SK-N-SH (cell line): Measurements from ENCODE around the gene FARSA. TPM values are rescaled to one million over a fixed set of nuclear protein-coding genes. Genes with fewer than 3 reads are reported as not detected.
A peak's percentile ranks its signal among the peaks of the same experiment; 100 is the strongest.

Source experiments
- CTCF ChIA-PET: fragments of 300-600, 350-600 bp; formaldehyde crosslinking; extraction: SDS; loops from one replicate; lab custom pipeline; 2021; lab: Yijun Ruan, JAX
- POLR2A ChIA-PET: fragments of 350-600 bp; sonication (Branson Sonifier 250); formaldehyde crosslinking; extraction: SDS; loops from one replicate; lab custom pipeline; 2020; ENCODE audit warnings: antibody characterized with exemption, inconsistent platforms; lab: Yijun Ruan, JAX
- DNase-seq: peaks from one replicate; pipeline ENCODE4 v3.0.0; 2012
- H2AFZ ChIP-seq: fragments of 200-600 bp; sonication (generic); 2 replicates; pipeline ENCODE4 v1.8.1; 2016; ENCODE audit warnings: antibody characterized with exemption, mild to moderate bottlenecking, low read depth
- H3F3A ChIP-seq: fragments of 200-600 bp; sonication (generic); replicated peaks from 2 replicates; pipeline ENCODE3; 2016; ENCODE audit warnings: antibody characterized with exemption, mild to moderate bottlenecking; ENCODE audit not compliant: insufficient read depth
- H3K27ac ChIP-seq, 2 experiments: fragments of 200-500 bp in 1 of 2; fragments of 200-600 bp in 1 of 2; sonication (Bioruptor generic) in 1 of 2; sonication (generic), shearing (Covaris generic) in 1 of 2; 2 replicates each; pipeline versions ENCODE4 v1.5.1 to v1.6.1; 2014 to 2016; ENCODE audit warnings: low read depth in 2 of 2, inconsistent platforms in 1 of 2, low read length in 1 of 2, mild to moderate bottlenecking in 1 of 2, mixed read lengths in 1 of 2
- H3K27me3 ChIP-seq: fragments of 200-600 bp; sonication (generic), shearing (Covaris generic); 2 replicates; pipeline ENCODE4 v1.6.1; 2016; ENCODE audit warnings: mixed run types; ENCODE audit not compliant: insufficient read depth
- H3K36me3 ChIP-seq, 2 experiments: fragments of 200-500 bp in 1 of 2; fragments of 200-600 bp in 1 of 2; sonication (Bioruptor generic) in 1 of 2; sonication (generic) in 1 of 2; replicated peaks in 1 of 2; 2 replicates each; pipeline versions ENCODE3 to v1.5.1; 2014 to 2016; ENCODE audit warnings: low read length in 1 of 2, mild to moderate bottlenecking in 1 of 2; ENCODE audit not compliant: insufficient read depth in 2 of 2, control insufficient read depth in 1 of 2
- H3K4me1 ChIP-seq, 2 experiments: fragments of 200-500 bp in 1 of 2; fragments of 200-600 bp in 1 of 2; sonication (Bioruptor generic) in 1 of 2; sonication (generic), shearing (Covaris generic) in 1 of 2; 2 replicates each; pipeline versions ENCODE4 v1.5.1 to v1.6.1; 2014 to 2016; ENCODE audit warnings: low read depth in 1 of 2, low read length in 1 of 2, mixed run types in 1 of 2; ENCODE audit not compliant: insufficient read depth in 2 of 2, control insufficient read depth in 1 of 2
- H3K4me2 ChIP-seq: fragments of 200-600 bp; sonication (generic), shearing (Covaris generic); 2 replicates; pipeline ENCODE4 v1.6.1; 2017; ENCODE audit warnings: mixed run types
- H3K4me3 ChIP-seq, 2 experiments: fragments of 200-500 bp in 1 of 2; fragments of 200-600 bp in 1 of 2; sonication (Bioruptor generic) in 1 of 2; sonication (generic), shearing (Covaris generic) in 1 of 2; 2 replicates each; pipeline versions ENCODE4 v1.5.1 to v1.8.1; 2014 to 2016; ENCODE audit warnings: low read depth in 2 of 2, inconsistent platforms in 1 of 2, low read length in 1 of 2, mild to moderate bottlenecking in 1 of 2, mixed read lengths in 1 of 2, moderate library complexity in 1 of 2
- H3K79me2 ChIP-seq: fragments of 200-600 bp; sonication (generic); 2 replicates; pipeline ENCODE4 v1.8.1; 2017; ENCODE audit warnings: mild to moderate bottlenecking; ENCODE audit not compliant: insufficient read depth
- H3K9ac ChIP-seq: fragments of 200-600 bp; sonication (generic); 2 replicates; pipeline ENCODE4 v1.6.1; 2017; ENCODE audit warnings: mixed run types
- H3K9me2 ChIP-seq: fragments of 200-600 bp; sonication (generic); 2 replicates; pipeline ENCODE4 v1.6.1; 2017; ENCODE audit warnings: mixed run types
- H3K9me3 ChIP-seq: fragments of 200-600 bp; sonication (generic); 2 replicates; pipeline ENCODE4 v1.6.1; 2017; ENCODE audit warnings: mixed run types, mild to moderate bottlenecking, moderate library complexity
- H4K20me1 ChIP-seq: fragments of 200-600 bp; sonication (generic); 2 replicates; pipeline ENCODE4 v1.6.1; 2017; ENCODE audit warnings: mild to moderate bottlenecking, mixed run types; ENCODE audit not compliant: insufficient read depth
- EZH2phosphoT487 ChIP-seq: fragments of 200-600 bp; sonication (generic); IDR thresholded peaks from 2 replicates; pipeline ENCODE4 v1.6.1; 2017; ENCODE audit warnings: low read depth, mixed run types, mild to moderate bottlenecking, antibody characterized with exemption, moderate library complexity, borderline replicate concordance
- FOSL2 ChIP-seq: IDR thresholded peaks from 2 replicates; pipeline ENCODE4 v1.4.0; 2012; ENCODE audit warnings: low read depth, mild to moderate bottlenecking, moderate library complexity, borderline replicate concordance
- NFIC ChIP-seq: IDR thresholded peaks from 2 replicates; pipeline ENCODE4 v1.4.0; 2012; ENCODE audit warnings: borderline replicate concordance
- NRF1 ChIP-seq: IDR thresholded peaks from 2 replicates; pipeline ENCODE4 v1.6.1; 2012; ENCODE audit warnings: low read depth, mild to moderate bottlenecking, low read length
- RAD21 ChIP-seq: IDR thresholded peaks from 2 replicates; pipeline ENCODE4 v1.6.1; 2012; ENCODE audit warnings: mild to moderate bottlenecking, low read length
- RCOR1 ChIP-seq: fragments of 150-350 bp; IDR thresholded peaks from 2 replicates; pipeline ENCODE4 v1.6.1; 2017; ENCODE audit warnings: antibody characterized with exemption, low read length
- RXRA ChIP-seq: IDR thresholded peaks from 2 replicates; pipeline ENCODE4 v1.4.0; 2012; ENCODE audit warnings: low read depth, mild to moderate bottlenecking, borderline replicate concordance
- SIN3A ChIP-seq: IDR thresholded peaks from 2 replicates; pipeline ENCODE4 v1.6.1; 2012; ENCODE audit warnings: low read depth, mild to moderate bottlenecking, low read length, moderate library complexity, borderline replicate concordance
- TCF12 ChIP-seq: IDR thresholded peaks from 2 replicates; pipeline ENCODE4 v1.4.0; 2012
- WGBS: methylation state at CpG from one replicate; pipeline ENCODE4 v1.1.6; 2017; ENCODE audit warnings: low lambda C conversion rate; 5-methylcytosine and 5-hydroxymethylcytosine counted together
- polyA plus RNA-seq, 3 experiments: library from polyadenylated mRNA; depleted of rRNA; stranded (reverse); fragments of >200 nt; gene quantifications; 2 replicates each; pipeline ENCODE4 v1.2.3, GENCODE V29; 2012
- TF ChIP-seq, protein P1 (sequence below): IDR thresholded peaks from 2 replicates; pipeline ENCODE4; 2012
- TF ChIP-seq, protein P2 (sequence below): IDR thresholded peaks from 2 replicates; pipeline ENCODE4 v1.4.0; 2012; ENCODE audit warnings: low read depth
- TF ChIP-seq, protein P3 (sequence below): IDR thresholded peaks from 2 replicates; pipeline ENCODE4 v1.6.1; 2012; ENCODE audit warnings: mild to moderate bottlenecking, low read depth, low read length, moderate library complexity
- TF ChIP-seq, protein P4 (sequence below): fragments of 150-350 bp; IDR thresholded peaks from 2 replicates; pipeline ENCODE4 v1.6.1; 2016; ENCODE audit warnings: mild to moderate bottlenecking, low read depth, low read length

Gene FARSA
- polyA plus RNA-seq, 1 of the 3 experiments (the other 2 are of a cell fraction): 170 TPM

DNA sequence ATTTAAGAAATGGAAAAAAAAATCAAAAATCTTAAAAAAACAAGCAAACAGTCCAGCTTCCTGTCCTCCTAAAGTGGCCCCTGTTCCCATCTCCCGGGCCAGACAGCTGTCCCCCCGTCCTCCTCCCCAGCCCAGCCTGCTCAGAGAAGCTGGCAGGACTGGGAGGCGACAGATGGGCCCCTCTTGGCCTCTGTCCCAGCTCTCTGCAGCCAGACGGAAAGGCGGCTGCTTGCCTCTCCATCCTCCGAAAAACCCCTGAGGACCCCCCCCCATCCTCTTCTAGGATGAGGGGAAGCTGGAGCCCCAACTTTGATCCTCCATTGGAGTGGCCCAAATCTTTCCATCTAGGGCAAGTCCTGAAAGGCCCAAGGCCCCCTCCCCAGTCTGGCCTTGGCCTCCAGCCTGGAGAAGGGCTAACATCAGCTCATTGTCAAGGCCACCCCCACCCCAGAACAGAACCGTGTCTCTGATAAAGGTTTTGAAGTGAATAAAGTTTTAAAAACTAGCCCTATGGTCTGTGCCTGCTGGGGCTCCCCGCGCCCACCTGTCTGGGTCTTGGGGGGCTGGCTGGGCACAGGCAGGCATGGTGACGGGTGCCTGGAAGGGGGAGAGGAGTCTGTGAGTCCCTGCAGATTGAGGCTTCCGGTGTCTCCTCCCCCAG, 19.8 kb upstream of the FARSA start:
- peaks cover 72% of the 10 kb centered on the region for H3F3A ChIP-seq
- H3K4me2 ChIP-seq: peak overlapping the region; percentile 96
- peak overlapping the region; percentile 60; the same call in 1 of the 2 replicates for H3K9ac ChIP-seq
- H2AFZ ChIP-seq: no peak overlapping the region
- peak overlapping the region; percentile 93 to 97 for H3K27ac ChIP-seq
- WGBS: 38% methylated on average over 8 of the region's 11 CpGs
- no peaks in the 10 kb centered on the region for H3K9me3 ChIP-seq
- no peak overlapping the region for H3K4me3 ChIP-seq
- DNase-seq: peak; percentile 79
- TF ChIP-seq, protein P1, sequence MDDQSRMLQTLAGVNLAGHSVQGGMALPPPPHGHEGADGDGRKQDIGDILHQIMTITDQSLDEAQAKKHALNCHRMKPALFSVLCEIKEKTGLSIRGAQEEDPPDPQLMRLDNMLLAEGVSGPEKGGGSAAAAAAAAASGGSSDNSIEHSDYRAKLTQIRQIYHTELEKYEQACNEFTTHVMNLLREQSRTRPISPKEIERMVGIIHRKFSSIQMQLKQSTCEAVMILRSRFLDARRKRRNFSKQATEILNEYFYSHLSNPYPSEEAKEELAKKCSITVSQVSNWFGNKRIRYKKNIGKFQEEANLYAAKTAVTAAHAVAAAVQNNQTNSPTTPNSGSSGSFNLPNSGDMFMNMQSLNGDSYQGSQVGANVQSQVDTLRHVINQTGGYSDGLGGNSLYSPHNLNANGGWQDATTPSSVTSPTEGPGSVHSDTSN: 0 out of 2 replicates have a peak, but pooled peaks have one; percentile 1
- peak; percentile 49; the same call in 1 of the 2 replicates for TF ChIP-seq RCOR1
- no peak for TF ChIP-seq NRF1
- peak; percentile 70 for TF ChIP-seq NFIC
- TF ChIP-seq SIN3A: no peak
- TF ChIP-seq, protein P2, sequence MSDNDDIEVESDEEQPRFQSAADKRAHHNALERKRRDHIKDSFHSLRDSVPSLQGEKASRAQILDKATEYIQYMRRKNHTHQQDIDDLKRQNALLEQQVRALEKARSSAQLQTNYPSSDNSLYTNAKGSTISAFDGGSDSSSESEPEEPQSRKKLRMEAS: no peak
- peak; percentile 54 for TF ChIP-seq TCF12
- no peak for TF ChIP-seq RXRA
- no peak for TF ChIP-seq RAD21
- peaks cover 32 to 39% of the 10 kb centered on the region in 2 experiments for H3K4me1 ChIP-seq
- ChIA-PET CTCF (interaction anchor here (0.7 to 5.6 kb wide), 9 partner anchors 10 to 176 kb away, joined by 3 to 55 read pairs (median 3); no protein-coding TSS in a partner anchor), POLR2A (interaction anchor here (0.7 to 1.5 kb wide), 7 partner anchors 9 to 195 kb away, joined by 3 to 8 read pairs (median 3); partner anchors contain the start of genes CALR and DAND5)
- peaks cover 19 to 36% of the 10 kb centered on the region in 2 experiments for H3K36me3 ChIP-seq
- H3K27me3 ChIP-seq: no peaks in the 10 kb centered on the region
- no peaks in the 10 kb centered on the region for H3K9me2 ChIP-seq
- H3K79me2 ChIP-seq: peaks cover 68% of the 10 kb centered on the region
- peaks cover 5% of the 10 kb centered on the region; the same call in 1 of the 2 replicates for H4K20me1 ChIP-seq

DNA sequence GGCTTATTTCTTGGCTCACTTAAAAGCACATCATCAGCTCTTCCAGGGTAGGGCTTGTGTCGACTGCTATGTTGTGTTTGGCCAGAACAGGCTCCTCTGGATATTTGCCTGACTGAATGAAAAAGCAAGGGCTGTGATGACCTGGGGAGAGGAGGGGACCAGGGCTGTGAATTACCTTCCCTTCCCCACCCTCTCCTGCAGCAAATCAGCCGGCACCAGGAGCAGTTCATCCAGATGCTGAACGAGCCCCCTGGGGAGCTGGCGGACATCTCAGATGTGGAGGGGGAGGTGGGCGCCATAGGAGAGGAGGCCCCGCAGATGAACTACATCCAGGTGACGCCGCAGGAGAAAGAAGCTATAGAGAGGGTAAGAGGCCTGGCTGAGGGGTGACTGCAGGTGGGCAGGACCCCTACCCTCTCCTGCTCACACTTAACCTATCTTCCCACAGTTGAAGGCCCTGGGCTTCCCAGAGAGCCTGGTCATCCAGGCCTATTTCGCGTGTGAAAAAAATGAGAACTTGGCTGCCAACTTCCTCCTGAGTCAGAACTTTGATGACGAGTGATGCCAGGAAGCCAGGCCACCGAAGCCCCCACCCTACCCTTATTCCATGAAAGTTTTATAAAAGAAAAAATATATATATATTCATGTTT, 19.1 kb upstream of the FARSA start:
- peak overlapping the region; percentile 93 to 97 for H3K27ac ChIP-seq
- 15% methylated on average over 7 of the region's 12 CpGs for WGBS
- ChIA-PET CTCF (interaction anchor here (0.7 to 5.6 kb wide), 9 partner anchors 11 to 176 kb away, joined by 3 to 55 read pairs (median 3); no protein-coding TSS in a partner anchor), POLR2A (interaction anchor here (0.7 to 1.0 kb wide), 7 partner anchors 12 to 196 kb away, joined by 3 to 5 read pairs (median 3); partner anchors contain the start of gene DAND5)
- H3K4me2 ChIP-seq: peak overlapping the region; percentile 41
- no peak for DNase-seq
- peaks cover 71% of the 10 kb centered on the region for H3K79me2 ChIP-seq
- no peak overlapping the region for H2AFZ ChIP-seq
- no peaks in the 10 kb centered on the region for H3K9me2 ChIP-seq
- no peaks in the 10 kb centered on the region for H3K27me3 ChIP-seq
- no peak overlapping the region for H3K4me3 ChIP-seq
- H3K9ac ChIP-seq: peak overlapping the region; percentile 63
- peaks cover 26 to 40% of the 10 kb centered on the region in 2 experiments for H3K36me3 ChIP-seq
- H3K4me1 ChIP-seq: peaks cover 32 to 42% of the 10 kb centered on the region in 2 experiments
- H3K9me3 ChIP-seq: no peaks in the 10 kb centered on the region
- H4K20me1 ChIP-seq: peaks cover 5% of the 10 kb centered on the region; the same call in 1 of the 2 replicates
- H3F3A ChIP-seq: peaks cover 69% of the 10 kb centered on the region
- TF ChIP-seq RAD21 (no peak), SIN3A (0 out of 2 replicates have a peak, but pooled peaks have one; percentile 2), NFIC (peak; percentile 81; the same call in 1 of the 2 replicates), FOSL2 (peak; percentile 53; the same call in 1 of the 2 replicates), RCOR1 (no peak), EZH2phosphoT487 (no peak)
- TF ChIP-seq, protein P3, sequence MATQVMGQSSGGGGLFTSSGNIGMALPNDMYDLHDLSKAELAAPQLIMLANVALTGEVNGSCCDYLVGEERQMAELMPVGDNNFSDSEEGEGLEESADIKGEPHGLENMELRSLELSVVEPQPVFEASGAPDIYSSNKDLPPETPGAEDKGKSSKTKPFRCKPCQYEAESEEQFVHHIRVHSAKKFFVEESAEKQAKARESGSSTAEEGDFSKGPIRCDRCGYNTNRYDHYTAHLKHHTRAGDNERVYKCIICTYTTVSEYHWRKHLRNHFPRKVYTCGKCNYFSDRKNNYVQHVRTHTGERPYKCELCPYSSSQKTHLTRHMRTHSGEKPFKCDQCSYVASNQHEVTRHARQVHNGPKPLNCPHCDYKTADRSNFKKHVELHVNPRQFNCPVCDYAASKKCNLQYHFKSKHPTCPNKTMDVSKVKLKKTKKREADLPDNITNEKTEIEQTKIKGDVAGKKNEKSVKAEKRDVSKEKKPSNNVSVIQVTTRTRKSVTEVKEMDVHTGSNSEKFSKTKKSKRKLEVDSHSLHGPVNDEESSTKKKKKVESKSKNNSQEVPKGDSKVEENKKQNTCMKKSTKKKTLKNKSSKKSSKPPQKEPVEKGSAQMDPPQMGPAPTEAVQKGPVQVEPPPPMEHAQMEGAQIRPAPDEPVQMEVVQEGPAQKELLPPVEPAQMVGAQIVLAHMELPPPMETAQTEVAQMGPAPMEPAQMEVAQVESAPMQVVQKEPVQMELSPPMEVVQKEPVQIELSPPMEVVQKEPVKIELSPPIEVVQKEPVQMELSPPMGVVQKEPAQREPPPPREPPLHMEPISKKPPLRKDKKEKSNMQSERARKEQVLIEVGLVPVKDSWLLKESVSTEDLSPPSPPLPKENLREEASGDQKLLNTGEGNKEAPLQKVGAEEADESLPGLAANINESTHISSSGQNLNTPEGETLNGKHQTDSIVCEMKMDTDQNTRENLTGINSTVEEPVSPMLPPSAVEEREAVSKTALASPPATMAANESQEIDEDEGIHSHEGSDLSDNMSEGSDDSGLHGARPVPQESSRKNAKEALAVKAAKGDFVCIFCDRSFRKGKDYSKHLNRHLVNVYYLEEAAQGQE: no peak
- TF ChIP-seq, protein P4, sequence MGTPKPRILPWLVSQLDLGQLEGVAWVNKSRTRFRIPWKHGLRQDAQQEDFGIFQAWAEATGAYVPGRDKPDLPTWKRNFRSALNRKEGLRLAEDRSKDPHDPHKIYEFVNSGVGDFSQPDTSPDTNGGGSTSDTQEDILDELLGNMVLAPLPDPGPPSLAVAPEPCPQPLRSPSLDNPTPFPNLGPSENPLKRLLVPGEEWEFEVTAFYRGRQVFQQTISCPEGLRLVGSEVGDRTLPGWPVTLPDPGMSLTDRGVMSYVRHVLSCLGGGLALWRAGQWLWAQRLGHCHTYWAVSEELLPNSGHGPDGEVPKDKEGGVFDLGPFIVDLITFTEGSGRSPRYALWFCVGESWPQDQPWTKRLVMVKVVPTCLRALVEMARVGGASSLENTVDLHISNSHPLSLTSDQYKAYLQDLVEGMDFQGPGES: no peak
- TF ChIP-seq, protein P1: peak; percentile 33
- TF ChIP-seq, protein P2: no peak
